SU-DHL-6 (cell line): ENCODE data around the gene NSF.

Experiments
- H2AFZ ChIP-seq: fragments of 200-600 bp; sonication (generic); 2 replicates; pipeline ENCODE4 v1.6.1; 2014; ENCODE audit warnings: low read depth, mild to moderate bottlenecking, moderate library complexity, mixed read lengths, antibody characterized with exemption, low read length; ENCODE audit not compliant: severe bottlenecking
- H3F3A ChIP-seq: fragments of 200-600 bp; shearing (Covaris generic); 2 replicates; pipeline ENCODE4 v1.6.0; 2016; ENCODE audit warnings: antibody characterized with exemption, mild to moderate bottlenecking; ENCODE audit not compliant: insufficient read depth
- H3K27ac ChIP-seq: fragments of 200-600 bp; sonication (generic); 2 replicates; pipeline ENCODE4 v1.5.1; 2016; ENCODE audit warnings: low read depth, mild to moderate bottlenecking, low read length, moderate library complexity, mixed read lengths
- H3K27me3 ChIP-seq: fragments of 200-600 bp; sonication (generic), shearing (Covaris generic); 2 replicates; pipeline ENCODE4 v1.6.0; 2014; ENCODE audit warnings: mild to moderate bottlenecking, low read length
- H3K36me3 ChIP-seq: fragments of 200-600 bp; sonication (generic); 2 replicates; pipeline ENCODE4 v1.6.1; 2014; ENCODE audit warnings: mild to moderate bottlenecking, low read length, mixed read lengths
- H3K4me2 ChIP-seq: fragments of 300-600, 200-600 bp; shearing (Covaris generic), sonication (generic); 2 replicates; pipeline ENCODE4 v1.6.0; 2014; ENCODE audit warnings: low read length, low read depth, mild to moderate bottlenecking; ENCODE audit not compliant: poor library complexity, severe bottlenecking
- H3K4me3 ChIP-seq: fragments of 200-600 bp; sonication (generic); 2 replicates; pipeline ENCODE4 v1.5.1; 2014; ENCODE audit warnings: antibody characterized with exemption, low read length, mild to moderate bottlenecking, mixed read lengths; ENCODE audit not compliant: insufficient read depth, poor library complexity, severe bottlenecking
- H3K79me2 ChIP-seq: fragments of 200-600 bp; sonication (generic); 2 replicates; pipeline ENCODE4 v1.6.1; 2014; ENCODE audit warnings: mild to moderate bottlenecking, low read length, moderate library complexity; ENCODE audit not compliant: insufficient read depth
- H3K9ac ChIP-seq: fragments of 200-600 bp; sonication (generic); 2 replicates; pipeline ENCODE4 v1.7.0; 2014; ENCODE audit warnings: mild to moderate bottlenecking, low read length
- H3K9me2 ChIP-seq: fragments of 200-600 bp; sonication (generic); replicated peaks from 2 replicates; pipeline ENCODE4 v1.6.1; 2014; ENCODE audit warnings: low read length; ENCODE audit not compliant: insufficient read depth
- H3K9me3 ChIP-seq: fragments of 200-600 bp; sonication (generic); 2 replicates; pipeline ENCODE4 v1.6.1; 2014; ENCODE audit warnings: low read length, mixed read lengths; ENCODE audit not compliant: insufficient read depth
- H4K20me1 ChIP-seq: fragments of 200-600 bp; sonication (generic); 2 replicates; pipeline ENCODE4 v1.6.1; 2014; ENCODE audit warnings: low read depth, mild to moderate bottlenecking, antibody characterized with exemption, low read length, moderate library complexity, mixed read lengths
- CTCF ChIP-seq: fragments of 200-600 bp; sonication (generic); IDR thresholded peaks from one replicate; pipeline ENCODE4 v1.5.1; 2017; ENCODE audit warnings: antibody characterized with exemption, mild to moderate bottlenecking, low read length, moderate library complexity; ENCODE audit not compliant: insufficient read depth, poor library complexity, severe bottlenecking
- EZH2phosphoT487 ChIP-seq: fragments of 200-600 bp; sonication (generic), shearing (Covaris generic); conservative IDR thresholded peaks from 2 replicates; pipeline ENCODE4 v1.6.1; 2018; ENCODE audit warnings: mild to moderate bottlenecking, antibody characterized with exemption, low read length, moderate library complexity, mixed read lengths

NSF gene

GRCh38 chr17:46763416-46763815 lies 172.9 kb downstream of the NSF start:
- no peak overlapping the region for H3K27ac ChIP-seq
- no peak overlapping the region for H3K4me2 ChIP-seq

GRCh38 chr17:46764000-46764708 lies 173.7 kb downstream of the NSF start:
- no peak overlapping the region for H2AFZ ChIP-seq

More at GRCh38 chr17:46763416-46763815, 172.9 kb downstream of the NSF start:
- Histone ChIP-seq H3K9ac (no peak overlapping the region), H3K27me3 (no peaks in the 10 kb centered on the region), H3F3A (no peaks in the 10 kb centered on the region), H2AFZ (no peak overlapping the region), H3K36me3 (no peaks in the 10 kb centered on the region), H3K9me2 (no peaks in the 10 kb centered on the region), H3K79me2 (no peaks in the 10 kb centered on the region), H4K20me1 (no peaks in the 10 kb centered on the region), H3K4me3 (no peak overlapping the region), H3K9me3 (no peaks in the 10 kb centered on the region)
- TF ChIP-seq CTCF: no peak

GRCh38 chr17:46764709-46765401 lies 174.4 kb downstream of the NSF start:
- Histone ChIP-seq H3K4me2 (no peak overlapping the region), H3K79me2 (no peaks in the 10 kb centered on the region), H3K9me3 (no peaks in the 10 kb centered on the region), H3K4me3 (no peak overlapping the region), H3F3A (no peaks in the 10 kb centered on the region), H3K27me3 (no peaks in the 10 kb centered on the region), H3K9ac (no peak overlapping the region), H3K9me2 (no peaks in the 10 kb centered on the region), H3K36me3 (no peaks in the 10 kb centered on the region), H2AFZ (no peak overlapping the region), H4K20me1 (no peaks in the 10 kb centered on the region), H3K27ac (no peak overlapping the region)
- TF ChIP-seq EZH2phosphoT487: no peak
- TF ChIP-seq CTCF: no peak

More at GRCh38 chr17:46764000-46764708, 173.7 kb downstream of the NSF start:
- no peak overlapping the region for H3K4me3 ChIP-seq
- no peaks in the 10 kb centered on the region for H3K27me3 ChIP-seq
- H3K4me2 ChIP-seq: no peak overlapping the region
- no peaks in the 10 kb centered on the region for H3K9me3 ChIP-seq
- no peak for TF ChIP-seq CTCF
- TF ChIP-seq EZH2phosphoT487: no peak
- H3K9ac ChIP-seq: no peak overlapping the region
- H3K79me2 ChIP-seq: no peaks in the 10 kb centered on the region
- H3K27ac ChIP-seq: no peak overlapping the region
- H3K9me2 ChIP-seq: no peaks in the 10 kb centered on the region
- no peaks in the 10 kb centered on the region for H3K36me3 ChIP-seq
- H3F3A ChIP-seq: no peaks in the 10 kb centered on the region
- no peaks in the 10 kb centered on the region for H4K20me1 ChIP-seq
